ENCODE measurements around the gene CDKN2B-AS1.
"Not testable (repeated sequence)": the region's sequence is repeated elsewhere in the genome, so short reads cannot be mapped to it uniquely, and the experiment has no call there.

Gene CDKN2B-AS1

DNA sequence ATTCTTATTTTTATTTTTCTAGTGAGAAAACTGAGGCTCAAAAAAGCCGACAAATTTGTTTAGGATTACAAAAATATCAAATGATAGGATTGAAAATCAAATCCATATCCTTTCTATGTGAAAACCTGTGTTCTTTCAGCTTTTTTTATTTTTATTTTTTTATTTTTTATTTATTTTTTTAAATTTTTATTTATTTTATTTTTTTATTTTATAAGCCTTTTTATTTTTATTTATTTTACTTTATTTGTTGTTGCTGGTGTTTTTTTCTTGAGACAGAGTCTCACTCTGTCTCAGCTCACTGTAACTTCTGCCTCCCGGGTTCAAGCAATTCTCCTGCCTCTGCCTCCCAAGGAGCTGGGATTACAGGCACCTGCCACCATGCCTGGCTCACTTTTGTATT, 59.9 kb downstream of the CDKN2B-AS1 start:
- H3K4me1 ChIP-seq (ENCODE audit: control insufficient read depth, insufficient read depth, low read length): no peaks in the 10 kb centered on the region
- H3K9me3 ChIP-seq (ENCODE audit: control insufficient read depth, insufficient read depth, low read length): no peaks in the 10 kb centered on the region
- no peak overlapping the region for H3K4me3 ChIP-seq (ENCODE audit: low read depth, low read length)
- no peak overlapping the region for H3K9ac ChIP-seq (ENCODE audit: low read depth, low read length)
- H3K27me3 ChIP-seq (ENCODE audit: control insufficient read depth, insufficient read depth, low read length): no peaks in the 10 kb centered on the region
- H3K36me3 ChIP-seq (ENCODE audit: control insufficient read depth, insufficient read depth, low read length): peaks cover 2% of the 10 kb centered on the region

DNA sequence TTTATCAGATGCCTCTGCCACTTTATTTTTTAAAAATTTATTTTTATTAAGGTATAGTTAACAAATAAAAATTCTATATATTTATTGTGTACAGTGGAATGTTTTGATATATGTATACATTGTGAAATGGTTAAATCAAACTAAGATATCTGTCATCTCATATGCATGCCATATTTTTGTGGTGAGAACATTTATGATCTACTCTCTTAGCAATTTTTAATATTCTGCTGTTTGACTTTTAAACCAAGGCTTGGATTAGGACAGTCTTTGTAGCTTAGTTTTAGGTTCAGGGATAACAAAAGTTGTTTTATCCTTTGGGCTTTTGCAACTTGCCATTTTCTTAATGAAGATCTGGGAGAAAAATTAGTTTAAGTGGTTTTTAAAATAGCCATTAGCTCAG, 60.5 kb downstream of the CDKN2B-AS1 start:
- Histone ChIP-seq H3K4me3 (ENCODE audit: low read depth, low read length) (no peak overlapping the region), H3K9ac (ENCODE audit: low read depth, low read length) (no peak overlapping the region), H3K36me3 (ENCODE audit: control insufficient read depth, insufficient read depth, low read length) (peaks cover 2% of the 10 kb centered on the region), H3K9me3 (ENCODE audit: control insufficient read depth, insufficient read depth, low read length) (no peaks in the 10 kb centered on the region), H3K4me1 (ENCODE audit: control insufficient read depth, insufficient read depth, low read length) (no peaks in the 10 kb centered on the region), H3K27me3 (ENCODE audit: control insufficient read depth, insufficient read depth, low read length) (no peaks in the 10 kb centered on the region)

DNA sequence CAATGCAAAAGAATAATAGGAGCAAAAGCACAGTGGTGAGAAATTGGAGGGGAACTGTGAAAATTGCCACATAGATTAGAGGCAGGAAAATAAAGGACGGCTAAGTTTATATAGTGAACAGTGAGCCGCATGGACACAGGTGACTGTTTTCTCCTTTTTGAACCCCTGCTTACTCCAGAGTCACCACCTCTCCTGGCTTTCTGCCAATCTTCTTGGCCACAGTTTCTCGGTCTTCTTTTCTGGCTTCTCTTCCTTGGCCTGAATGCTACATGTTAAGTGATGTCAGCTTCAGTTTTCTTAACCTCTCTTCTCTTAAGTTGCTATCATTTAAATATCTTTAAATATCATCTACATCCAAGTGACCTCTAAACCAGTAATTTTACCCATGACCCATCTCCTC, 61.8 kb downstream of the CDKN2B-AS1 start:
- H3K27me3 ChIP-seq (ENCODE audit: control insufficient read depth, insufficient read depth, low read length): no peaks in the 10 kb centered on the region
- H3K4me1 ChIP-seq (ENCODE audit: control insufficient read depth, insufficient read depth, low read length): no peaks in the 10 kb centered on the region
- H3K36me3 ChIP-seq (ENCODE audit: control insufficient read depth, insufficient read depth, low read length): peaks cover 2% of the 10 kb centered on the region
- no peaks in the 10 kb centered on the region for H3K9me3 ChIP-seq (ENCODE audit: control insufficient read depth, insufficient read depth, low read length)
- H3K4me3 ChIP-seq (ENCODE audit: low read depth, low read length): no peak overlapping the region
- H3K9ac ChIP-seq (ENCODE audit: low read depth, low read length): no peak overlapping the region

DNA sequence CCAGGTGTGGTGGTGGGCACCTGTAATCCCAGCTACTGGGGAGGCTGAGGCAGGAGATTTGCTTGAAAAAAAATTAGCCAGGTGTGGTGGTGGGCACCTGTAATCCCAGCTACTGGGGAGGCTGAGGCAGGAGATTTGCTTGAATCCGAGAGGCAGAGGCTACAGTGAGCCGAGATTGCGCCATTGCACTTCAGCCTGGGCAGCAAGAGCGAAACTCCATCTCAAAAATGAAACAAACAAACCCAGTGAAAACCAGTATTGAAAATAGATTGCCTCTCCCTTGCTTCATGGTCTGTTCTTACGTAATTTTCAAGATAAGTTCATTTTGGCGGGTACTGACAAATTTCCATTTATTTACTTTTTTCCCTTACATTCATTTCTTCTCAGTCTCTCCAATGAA, 63.4 kb downstream of the CDKN2B-AS1 start:
- not testable (repeated sequence) for H3K9ac ChIP-seq (ENCODE audit: low read depth, low read length); H3K9me3 ChIP-seq (ENCODE audit: control insufficient read depth, insufficient read depth, low read length); H3K4me3 ChIP-seq (ENCODE audit: low read depth, low read length); H3K27me3 ChIP-seq (ENCODE audit: control insufficient read depth, insufficient read depth, low read length); H3K4me1 ChIP-seq (ENCODE audit: control insufficient read depth, insufficient read depth, low read length); H3K36me3 ChIP-seq (ENCODE audit: control insufficient read depth, insufficient read depth, low read length)

DNA sequence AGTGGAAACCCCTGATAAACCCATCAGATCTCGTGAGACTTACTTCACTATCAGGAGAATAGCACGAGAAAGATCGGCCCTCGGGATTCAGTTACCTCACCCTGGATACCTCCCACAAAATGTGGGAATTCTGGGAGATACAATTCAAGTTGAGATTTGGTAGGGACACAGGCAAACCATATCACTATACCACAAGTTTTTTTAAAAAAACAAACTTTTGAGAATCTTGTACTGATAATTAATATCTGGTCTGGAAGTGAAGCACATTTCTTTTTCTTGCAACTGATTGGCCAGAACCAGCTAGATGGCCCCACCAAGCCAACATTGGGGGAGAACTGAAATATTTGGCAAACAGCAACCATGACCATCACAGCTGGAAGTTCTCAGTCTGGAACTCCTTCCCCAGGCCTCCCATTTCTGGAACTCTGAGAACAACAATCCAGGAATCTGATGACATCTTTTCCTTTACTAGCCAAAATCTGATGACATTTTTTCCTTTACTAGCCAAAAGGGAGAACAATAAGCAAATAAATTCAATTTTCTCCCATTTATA, 66.3 kb downstream of the CDKN2B-AS1 start:
- peaks cover 2% of the 10 kb centered on the region for H3K36me3 ChIP-seq (ENCODE audit: control insufficient read depth, insufficient read depth, low read length)
- H3K9ac ChIP-seq (ENCODE audit: low read depth, low read length): no peak overlapping the region
- H3K27me3 ChIP-seq (ENCODE audit: control insufficient read depth, insufficient read depth, low read length): no peaks in the 10 kb centered on the region
- no peaks in the 10 kb centered on the region for H3K4me1 ChIP-seq (ENCODE audit: control insufficient read depth, insufficient read depth, low read length)
- H3K4me3 ChIP-seq (ENCODE audit: low read depth, low read length): no peak overlapping the region
- no peaks in the 10 kb centered on the region for H3K9me3 ChIP-seq (ENCODE audit: control insufficient read depth, insufficient read depth, low read length)

DNA sequence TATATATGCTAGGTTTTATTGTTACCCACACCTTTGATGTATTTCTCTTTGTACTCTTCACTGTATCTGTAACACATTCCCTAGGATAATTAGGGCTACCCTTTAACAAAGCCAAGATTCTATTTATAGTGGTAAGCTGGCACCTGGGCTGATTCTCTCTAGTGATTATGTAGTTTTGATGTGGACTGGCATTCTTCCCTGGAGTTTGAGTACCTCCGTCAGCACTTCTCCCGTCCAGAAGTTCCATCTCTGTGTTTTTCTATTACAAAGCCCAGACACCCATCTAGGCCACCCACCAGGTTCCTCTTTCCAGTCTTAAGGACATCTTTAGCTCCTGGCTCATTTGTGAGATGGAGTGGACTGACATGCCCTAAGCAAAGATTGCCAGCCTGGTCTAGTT, 70.4 kb downstream of the CDKN2B-AS1 start:
- no peaks in the 10 kb centered on the region for H3K27me3 ChIP-seq (ENCODE audit: control insufficient read depth, insufficient read depth, low read length)
- H3K4me1 ChIP-seq (ENCODE audit: control insufficient read depth, insufficient read depth, low read length): no peaks in the 10 kb centered on the region
- no peaks in the 10 kb centered on the region for H3K9me3 ChIP-seq (ENCODE audit: control insufficient read depth, insufficient read depth, low read length)
- no peaks in the 10 kb centered on the region for H3K36me3 ChIP-seq (ENCODE audit: control insufficient read depth, insufficient read depth, low read length)
- no peak overlapping the region for H3K4me3 ChIP-seq (ENCODE audit: low read depth, low read length)
- no peak overlapping the region for H3K9ac ChIP-seq (ENCODE audit: low read depth, low read length)

DNA sequence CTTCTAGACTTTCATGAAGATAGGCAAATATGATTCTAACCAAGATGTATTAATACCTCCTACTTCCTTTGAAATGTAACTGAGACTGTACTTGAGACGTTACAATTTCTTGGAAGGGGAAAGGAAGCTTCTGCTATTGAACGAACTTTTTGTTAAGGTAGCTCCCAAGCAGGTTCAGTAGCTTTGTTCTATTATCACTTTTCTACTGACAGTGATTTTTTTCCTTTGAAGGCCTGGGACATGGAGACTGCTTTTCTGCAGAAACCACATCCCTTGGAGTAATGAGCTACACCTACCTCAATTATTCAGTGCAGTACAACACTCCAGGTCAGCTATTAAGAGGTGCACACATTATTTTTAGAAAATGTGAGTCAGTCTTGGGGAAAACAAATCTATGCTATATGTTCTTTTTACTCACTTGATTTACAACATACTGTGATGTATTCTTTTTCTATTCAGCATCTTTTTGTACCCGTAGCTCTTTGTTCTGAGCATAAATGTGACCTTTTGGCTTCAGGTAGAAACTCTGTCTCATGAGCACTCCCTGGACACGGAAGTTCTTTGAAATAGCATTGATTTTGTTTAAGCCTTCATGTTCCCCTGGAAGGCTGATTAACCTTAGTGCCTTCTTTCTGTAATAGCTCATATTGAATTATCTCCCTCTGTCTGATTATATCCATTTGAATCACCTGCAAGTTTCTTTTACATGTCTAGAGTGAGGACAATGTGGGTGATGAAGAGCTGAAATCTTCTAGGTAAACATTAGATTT, 71.0 kb downstream of the CDKN2B-AS1 start:
- no peaks in the 10 kb centered on the region for H3K27me3 ChIP-seq (ENCODE audit: control insufficient read depth, insufficient read depth, low read length)
- H3K9me3 ChIP-seq (ENCODE audit: control insufficient read depth, insufficient read depth, low read length): no peaks in the 10 kb centered on the region
- H3K4me3 ChIP-seq (ENCODE audit: low read depth, low read length): no peak overlapping the region
- H3K4me1 ChIP-seq (ENCODE audit: control insufficient read depth, insufficient read depth, low read length): no peaks in the 10 kb centered on the region
- no peaks in the 10 kb centered on the region for H3K36me3 ChIP-seq (ENCODE audit: control insufficient read depth, insufficient read depth, low read length)
- no peak overlapping the region for H3K9ac ChIP-seq (ENCODE audit: low read depth, low read length)

DNA sequence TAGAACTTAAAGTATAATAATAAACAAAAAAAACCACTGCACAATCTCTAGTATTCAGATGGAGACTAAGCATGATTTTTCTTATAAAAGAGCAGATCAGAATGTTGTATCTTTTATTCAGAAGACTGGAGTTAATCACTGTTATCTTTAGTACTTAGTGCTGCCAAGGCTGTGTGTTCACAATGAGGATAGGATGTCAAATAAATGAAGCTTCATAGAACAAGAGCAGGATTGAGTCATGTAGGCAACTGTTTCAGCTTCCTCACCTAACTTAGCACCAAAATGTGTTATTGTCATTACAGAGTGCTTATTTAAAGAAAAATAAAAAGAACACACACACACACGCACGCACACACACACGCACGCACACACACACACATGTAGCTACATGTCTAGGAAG, 72.6 kb downstream of the CDKN2B-AS1 start:
- H3K27me3 ChIP-seq (ENCODE audit: control insufficient read depth, insufficient read depth, low read length): no peaks in the 10 kb centered on the region

DNA sequence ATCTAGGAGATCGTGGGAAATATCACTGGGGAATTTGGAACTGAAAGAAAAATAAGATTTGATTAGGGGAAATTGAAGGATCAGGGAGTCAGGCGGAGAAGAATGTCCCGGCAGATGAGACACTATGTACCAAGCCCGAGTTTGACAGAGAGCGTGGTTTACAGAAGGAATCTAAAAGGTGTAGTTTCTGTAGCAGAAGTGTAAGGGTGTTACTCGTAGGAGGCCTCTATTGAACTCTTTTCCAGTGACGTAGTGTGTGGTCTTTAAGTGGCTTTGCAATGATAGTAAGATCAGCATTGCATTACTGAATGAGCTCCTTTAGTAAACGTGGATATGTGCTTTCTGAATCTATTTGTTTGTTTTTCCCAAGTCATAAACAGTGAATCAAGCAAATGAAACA, 73.8 kb downstream of the CDKN2B-AS1 start:
- no peak overlapping the region for H3K4me3 ChIP-seq (ENCODE audit: low read depth, low read length)
- H3K27me3 ChIP-seq (ENCODE audit: control insufficient read depth, insufficient read depth, low read length): no peaks in the 10 kb centered on the region
- no peak overlapping the region for H3K9ac ChIP-seq (ENCODE audit: low read depth, low read length)
- no peaks in the 10 kb centered on the region for H3K4me1 ChIP-seq (ENCODE audit: control insufficient read depth, insufficient read depth, low read length)
- no peaks in the 10 kb centered on the region for H3K36me3 ChIP-seq (ENCODE audit: control insufficient read depth, insufficient read depth, low read length)
- no peaks in the 10 kb centered on the region for H3K9me3 ChIP-seq (ENCODE audit: control insufficient read depth, insufficient read depth, low read length)

More for the DNA sequence above, 72.6 kb downstream of the CDKN2B-AS1 start:
- no peaks in the 10 kb centered on the region for H3K4me1 ChIP-seq (ENCODE audit: control insufficient read depth, insufficient read depth, low read length)
- no peak overlapping the region for H3K4me3 ChIP-seq (ENCODE audit: low read depth, low read length)
- no peak overlapping the region for H3K9ac ChIP-seq (ENCODE audit: low read depth, low read length)
- no peaks in the 10 kb centered on the region for H3K9me3 ChIP-seq (ENCODE audit: control insufficient read depth, insufficient read depth, low read length)
- no peaks in the 10 kb centered on the region for H3K36me3 ChIP-seq (ENCODE audit: control insufficient read depth, insufficient read depth, low read length)

DNA sequence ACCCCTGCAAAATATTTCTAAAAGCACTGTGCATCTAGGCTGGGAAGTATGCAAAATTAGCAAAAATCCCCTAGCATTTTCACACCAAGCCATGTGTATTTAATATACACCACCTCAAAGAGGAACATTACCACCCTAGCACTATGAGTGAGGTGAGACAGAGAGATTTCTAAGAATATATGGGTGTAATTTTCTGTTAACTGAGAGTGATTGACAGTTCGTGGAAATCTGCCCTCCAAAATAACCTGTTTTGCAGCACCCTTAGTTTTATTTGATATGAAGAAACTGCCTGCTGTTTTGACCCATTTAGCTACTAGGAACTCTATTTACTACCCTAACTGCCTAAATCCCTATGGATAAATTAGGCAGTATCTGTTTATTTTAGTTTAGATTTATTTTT, 78.8 kb downstream of the CDKN2B-AS1 start:
- no peak overlapping the region for H3K9ac ChIP-seq (ENCODE audit: low read depth, low read length)
- no peaks in the 10 kb centered on the region for H3K4me1 ChIP-seq (ENCODE audit: control insufficient read depth, insufficient read depth, low read length)
- H3K27me3 ChIP-seq (ENCODE audit: control insufficient read depth, insufficient read depth, low read length): no peaks in the 10 kb centered on the region
- no peak overlapping the region for H3K4me3 ChIP-seq (ENCODE audit: low read depth, low read length)
- no peaks in the 10 kb centered on the region for H3K36me3 ChIP-seq (ENCODE audit: control insufficient read depth, insufficient read depth, low read length)
- no peaks in the 10 kb centered on the region for H3K9me3 ChIP-seq (ENCODE audit: control insufficient read depth, insufficient read depth, low read length)

DNA sequence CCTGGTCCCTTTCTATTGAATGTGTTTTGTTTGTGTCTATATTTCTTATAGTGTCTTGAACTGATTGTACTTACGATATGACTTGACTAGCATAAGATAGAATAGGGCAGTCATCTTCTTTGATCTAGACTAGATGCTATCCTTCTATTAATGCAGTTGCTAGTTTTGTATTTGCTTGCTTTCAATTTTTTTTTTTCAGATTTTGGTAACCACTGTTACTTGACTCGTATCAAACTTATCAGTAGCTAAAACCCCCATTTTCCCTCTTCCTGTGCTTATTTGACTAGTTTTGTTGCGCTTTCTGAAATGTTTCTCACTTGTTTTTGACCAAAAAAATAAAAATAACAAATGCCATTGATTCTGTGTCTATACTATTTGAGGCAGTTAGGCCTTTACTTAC, 83.5 kb downstream of the CDKN2B-AS1 start:
- no peak overlapping the region for H3K9ac ChIP-seq (ENCODE audit: low read depth, low read length)
- no peaks in the 10 kb centered on the region for H3K36me3 ChIP-seq (ENCODE audit: control insufficient read depth, insufficient read depth, low read length)

DNA sequence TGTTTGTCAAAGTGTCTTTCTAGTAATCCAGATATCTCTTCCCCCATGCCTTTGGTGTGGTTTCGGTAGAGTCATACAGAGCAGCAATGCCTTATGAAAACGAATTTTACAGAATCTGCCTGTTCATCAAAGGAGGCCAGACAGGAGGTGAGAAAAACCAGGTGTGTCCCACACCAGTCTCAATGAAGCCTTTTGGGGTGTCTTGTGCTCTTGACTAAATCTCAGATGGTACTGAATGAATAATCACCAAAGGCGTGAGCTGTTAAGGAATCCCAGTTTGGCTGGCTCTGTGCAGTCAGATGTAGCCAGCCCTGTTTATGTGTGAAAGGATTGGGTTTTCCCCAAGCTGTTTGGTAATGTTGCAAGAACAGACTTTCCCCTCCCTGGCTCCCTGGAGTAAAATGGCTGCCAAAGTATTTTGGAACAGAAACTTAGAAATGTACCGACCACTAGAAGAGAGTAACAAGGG, 85.3 kb downstream of the CDKN2B-AS1 start:
- no peak overlapping the region for H3K9ac ChIP-seq (ENCODE audit: low read depth, low read length)
- no peaks in the 10 kb centered on the region for H3K4me1 ChIP-seq (ENCODE audit: control insufficient read depth, insufficient read depth, low read length)
- H3K9me3 ChIP-seq (ENCODE audit: control insufficient read depth, insufficient read depth, low read length): no peaks in the 10 kb centered on the region
- no peaks in the 10 kb centered on the region for H3K27me3 ChIP-seq (ENCODE audit: control insufficient read depth, insufficient read depth, low read length)
- no peak overlapping the region for H3K4me3 ChIP-seq (ENCODE audit: low read depth, low read length)
- H3K36me3 ChIP-seq (ENCODE audit: control insufficient read depth, insufficient read depth, low read length): no peaks in the 10 kb centered on the region

More for the DNA sequence above, 83.5 kb downstream of the CDKN2B-AS1 start:
- no peaks in the 10 kb centered on the region for H3K4me1 ChIP-seq (ENCODE audit: control insufficient read depth, insufficient read depth, low read length)
- H3K4me3 ChIP-seq (ENCODE audit: low read depth, low read length): no peak overlapping the region
- H3K27me3 ChIP-seq (ENCODE audit: control insufficient read depth, insufficient read depth, low read length): no peaks in the 10 kb centered on the region
- no peaks in the 10 kb centered on the region for H3K9me3 ChIP-seq (ENCODE audit: control insufficient read depth, insufficient read depth, low read length)
